Keratinocyte (primary cell): Measurements from ENCODE around the gene ATP6V0D1. TPM values are rescaled to one million over a fixed set of nuclear protein-coding genes. Genes with fewer than 3 reads are reported as not detected.

ENCODE experiments used
- DNase-seq: peaks from one replicate; pipeline ENCODE4 v3.0.0-alpha.2; 2011; ENCODE audit warnings: low read depth, missing footprints, low spot score
- FAIRE-seq: peaks from 2 replicates; lab custom pipeline; 2011; peaks lifted over from hg19 to GRCh38; lab: Jason Lieb, UNC
- H2AFZ ChIP-seq: 2 replicates; pipeline ENCODE4 v1.6.0; 2012; ENCODE audit warnings: low read length, control low read depth, inconsistent platforms; ENCODE audit not compliant: control insufficient read depth
- H3K27ac ChIP-seq: 2 replicates; pipeline ENCODE4 v1.5.1; 2011; ENCODE audit warnings: low read length; ENCODE audit not compliant: control insufficient read depth, insufficient read depth
- H3K27me3 ChIP-seq: 3 replicates; pipeline ENCODE4 v1.6.0; 2011; ENCODE audit warnings: low read length; ENCODE audit not compliant: control insufficient read depth, insufficient read depth; ENCODE audit errors: extremely low read depth
- H3K36me3 ChIP-seq, 2 experiments: 2 replicates in 1 of 2; 3 replicates in 1 of 2; pipeline ENCODE4 v1.5.1; 2011; ENCODE audit warnings: low read length in 2 of 2, mild to moderate bottlenecking in 1 of 2; ENCODE audit not compliant: control insufficient read depth in 2 of 2, insufficient read depth in 2 of 2; ENCODE audit errors: extremely low read depth in 1 of 2
- H3K4me1 ChIP-seq: 3 replicates; pipeline ENCODE4 v1.5.1; 2011; ENCODE audit warnings: low read length; ENCODE audit not compliant: control insufficient read depth, insufficient read depth; ENCODE audit errors: extremely low read depth
- H3K4me2 ChIP-seq: 3 replicates; pipeline ENCODE4 v1.6.0; 2011; ENCODE audit warnings: low read depth, low read length; ENCODE audit not compliant: control insufficient read depth, insufficient read depth; ENCODE audit errors: extremely low read depth
- H3K4me3 ChIP-seq, 3 experiments: fragments of 200-600 bp in 1 of 3; sonication (generic) in 1 of 3; 2 replicates in 2 of 3; 3 replicates in 1 of 3; pipeline ENCODE4 v1.5.1; 2011 to 2016; ENCODE audit warnings: low read length in 3 of 3, mild to moderate bottlenecking in 3 of 3, control low read depth in 2 of 3, inconsistent platforms in 1 of 3, low read depth in 1 of 3, mixed read lengths in 1 of 3, mixed run types in 1 of 3, moderate library complexity in 1 of 3; ENCODE audit not compliant: control insufficient read depth in 2 of 3, insufficient read depth in 2 of 3; ENCODE audit errors: extremely low read depth in 1 of 3
- H3K79me2 ChIP-seq: 2 replicates; pipeline ENCODE4 v1.6.0; 2012; ENCODE audit warnings: low read length; ENCODE audit not compliant: control insufficient read depth, insufficient read depth
- H3K9ac ChIP-seq: 3 replicates; pipeline ENCODE4 v1.6.0; 2011; ENCODE audit warnings: low read length; ENCODE audit not compliant: control insufficient read depth, insufficient read depth; ENCODE audit errors: extremely low read depth
- H3K9me1 ChIP-seq: 3 replicates; pipeline ENCODE4 v1.6.0; 2011; ENCODE audit warnings: low read length; ENCODE audit not compliant: control insufficient read depth, insufficient read depth; ENCODE audit errors: extremely low read depth
- H3K9me3 ChIP-seq: 2 replicates; pipeline ENCODE4 v1.5.1; 2012; ENCODE audit warnings: low read depth, low read length; ENCODE audit not compliant: control insufficient read depth
- H4K20me1 ChIP-seq: 3 replicates; pipeline ENCODE4 v1.6.0; 2011; ENCODE audit warnings: low read length; ENCODE audit not compliant: control insufficient read depth, insufficient read depth; ENCODE audit errors: extremely low read depth
- CTCF ChIP-seq, 3 experiments: IDR thresholded peaks in 1 of 3; conservative IDR thresholded peaks in 1 of 3; optimal IDR thresholded peaks in 1 of 3; 2 replicates in 2 of 3; 3 replicates in 1 of 3; pipeline versions ENCODE3 to v1.5.1; 2011; ENCODE audit warnings: low read length in 3 of 3, mild to moderate bottlenecking in 3 of 3, moderate library complexity in 2 of 3, control low read depth in 1 of 3, inconsistent platforms in 1 of 3; ENCODE audit not compliant: insufficient read depth in 2 of 3; ENCODE audit errors: extremely low read depth in 1 of 3
- EZH2 ChIP-seq: IDR thresholded peaks from one replicate; pipeline ENCODE4 v1.6.1; 2012; ENCODE audit warnings: inconsistent platforms, mild to moderate bottlenecking, low read length, moderate library complexity
- dilution Hi-C: fragments of 300-500 bp; cut with MboI; formaldehyde crosslinking; loops from one replicate; pipeline ENCODE4 v1.7.0; 2020; ENCODE audit warnings: low sequenced_read_pairs; ENCODE audit not compliant: extremely low pct_ligation_motif_present
- polyA plus RNA-seq, 5 experiments: library from polyadenylated mRNA; depleted of rRNA in 3 of 5; stranded (reverse) in 3 of 5; stranded (forward) in 1 of 5; unstranded in 1 of 5; fragments of >200 nt; gene quantifications; 1 replicate in 1 of 5; 2 replicates in 3 of 5; 3 replicates in 1 of 5; pipeline versions ENCODE4 v1.2.1 to v1.2.3, GENCODE V29; 2011 to 2012; ENCODE audit warnings: missing spikeins in 2 of 5, low read depth in 1 of 5, low replicate concordance in 1 of 5

ATP6V0D1 gene
- polyA plus RNA-seq, 1 donor (not counting 4 experiments of a cell fraction or from before 2014, with no cell fraction given) = 97.1 TPM

DNA sequence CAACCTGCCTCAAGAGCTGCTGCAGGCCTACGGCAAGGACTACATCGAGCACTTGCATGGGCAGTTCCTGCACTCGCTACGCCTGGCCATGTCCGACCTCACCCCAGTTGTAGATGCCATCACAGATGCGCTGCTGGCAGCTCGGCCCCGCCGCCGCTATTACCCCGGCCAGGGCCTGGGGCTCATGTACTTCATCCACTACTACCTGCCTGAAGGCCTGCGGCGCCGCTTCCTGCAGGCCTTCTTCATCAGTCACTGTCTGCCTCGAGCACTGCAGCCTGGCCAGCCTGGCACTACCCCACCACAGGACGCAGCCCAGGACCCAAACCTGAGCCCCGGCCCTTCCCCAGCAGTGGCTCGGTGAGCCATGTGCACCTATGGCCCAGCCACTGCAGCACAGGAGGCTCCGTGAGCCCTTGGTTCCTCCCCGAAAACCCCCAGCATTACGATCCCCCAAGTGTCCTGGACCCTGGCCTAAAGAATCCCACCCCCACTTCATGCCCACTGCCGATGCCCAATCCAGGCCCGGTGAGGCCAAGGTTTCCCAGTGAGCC, 44.2 kb downstream of the ATP6V0D1 start:
- DNase-seq (no peak), FAIRE-seq (no peak)
- no peaks in the 10 kb centered on the region for H3K9me1 ChIP-seq
- H3K9ac ChIP-seq = no peak overlapping the region
- TF ChIP-seq CTCF (optimal IDR thresholded peaks at IDR 0.05 in 1 of 3, IDR thresholded peaks at IDR 0.05 in 1 of 3, conservative IDR thresholded peaks at IDR 0.05 in 1 of 3; ENCODE audit: extremely low read depth in 1 of 3, insufficient read depth in 2 of 3, low read length in 3 of 3) (no peak), EZH2 (no peak)
- H4K20me1 ChIP-seq = peaks cover 3% of the 10 kb centered on the region
- H3K4me1 ChIP-seq = peaks cover under 1% of the 10 kb centered on the region
- no peaks in the 10 kb centered on the region for H3K9me3 ChIP-seq
- peaks cover 2% of the 10 kb centered on the region for H3K27me3 ChIP-seq
- H3K36me3 ChIP-seq = peaks cover 5 to 19% of the 10 kb centered on the region in 2 experiments
- H3K27ac ChIP-seq = no peak overlapping the region
- H3K79me2 ChIP-seq = no peaks in the 10 kb centered on the region
- no peak overlapping the region for H3K4me3 ChIP-seq
- no peak overlapping the region for H2AFZ ChIP-seq
- H3K4me2 ChIP-seq = no peak overlapping the region
- dilution Hi-C loops = no loop called here

- H3K27me3 ChIP-seq = peaks cover 6% of the 10 kb centered on the region
- H3K4me3 ChIP-seq = no peak overlapping the region
- no peak overlapping the region for H3K27ac ChIP-seq
- H3K79me2 ChIP-seq = no peaks in the 10 kb centered on the region
- no peak overlapping the region for H3K9ac ChIP-seq
- H3K9me1 ChIP-seq = no peaks in the 10 kb centered on the region
- peaks cover 3% of the 10 kb centered on the region for H4K20me1 ChIP-seq
- H2AFZ ChIP-seq = no peak overlapping the region
- H3K4me1 ChIP-seq = peaks cover 4% of the 10 kb centered on the region
- DNase-seq (no peak), FAIRE-seq (no peak)
- TF ChIP-seq CTCF (optimal IDR thresholded peaks at IDR 0.05 in 1 of 3, IDR thresholded peaks at IDR 0.05 in 1 of 3, conservative IDR thresholded peaks at IDR 0.05 in 1 of 3; ENCODE audit: extremely low read depth in 1 of 3, insufficient read depth in 2 of 3, low read length in 3 of 3) = no peak
- no peak for TF ChIP-seq EZH2
- no peaks in the 10 kb centered on the region for H3K9me3 ChIP-seq
- dilution Hi-C loops = no loop called here
- H3K4me2 ChIP-seq = no peak overlapping the region
- H3K36me3 ChIP-seq = peaks cover 5 to 19% of the 10 kb centered on the region in 2 experiments
These were observed 45.2 kb downstream of the ATP6V0D1 start for GRCh38 chr16:67435758-67436164.
